Endothelial cell of umbilical vein (primary cell): ENCODE data around the gene TTC9B. TPM values are rescaled to one million over a fixed set of nuclear protein-coding genes. Genes with fewer than 3 reads are reported as not detected.

ENCODE experiments used
- BruUV-seq: library from RNA; stranded (reverse); fragments of 400-500 nt; replicated peaks from 2 replicates; lab custom pipeline; 2021; lab: Mats Ljungman, UMichigan
- CTCF ChIA-PET: fragments of 300-600, 350-600 bp; sonication (Branson Sonifier 250); formaldehyde crosslinking; loops from one replicate; lab custom pipeline; 2021; ENCODE audit warnings: antibody characterized with exemption, inconsistent platforms; lab: Charles Lee
- POLR2A ChIA-PET: fragments of 300-600, 350-600 bp; sonication (Branson Sonifier 250); formaldehyde crosslinking; loops from one replicate; lab custom pipeline; 2021; ENCODE audit warnings: antibody characterized with exemption, inconsistent platforms; lab: Charles Lee
- DNase-seq: peaks from one replicate; pipeline ENCODE4 v3.0.0-alpha.2; 2011; ENCODE audit warnings: low read depth, low spot score
- FAIRE-seq: peaks from 2 replicates; lab custom pipeline; 2011; peaks lifted over from hg19 to GRCh38; lab: Jason Lieb, UNC
- H2AFZ ChIP-seq: 2 replicates; pipeline ENCODE4 v1.6.0; 2012; ENCODE audit warnings: low read depth, low read length, control low read depth, inconsistent platforms
- H3K27ac ChIP-seq: 2 replicates; pipeline ENCODE4 v1.5.1; 2011; ENCODE audit warnings: low read depth, mild to moderate bottlenecking, control low read depth, low read length, moderate library complexity; ENCODE audit not compliant: insufficient read depth
- H3K27me3 ChIP-seq, 2 experiments: 2 replicates each; pipeline versions ENCODE4 v1.6.0 to v1.6.1; 2011; ENCODE audit warnings: low read length in 2 of 2, mixed read lengths in 1 of 2; ENCODE audit not compliant: control insufficient read depth in 2 of 2, insufficient read depth in 2 of 2
- H3K36me3 ChIP-seq, 2 experiments: 2 replicates in 1 of 2; 3 replicates in 1 of 2; pipeline ENCODE4 v1.5.1; 2011; ENCODE audit warnings: low read length in 2 of 2, mild to moderate bottlenecking in 1 of 2, moderate library complexity in 1 of 2; ENCODE audit not compliant: control insufficient read depth in 2 of 2, insufficient read depth in 2 of 2; ENCODE audit errors: extremely low read depth in 1 of 2
- H3K4me1 ChIP-seq: 3 replicates; pipeline ENCODE4 v1.5.1; 2011; ENCODE audit warnings: mild to moderate bottlenecking, low read length; ENCODE audit not compliant: control insufficient read depth, insufficient read depth; ENCODE audit errors: extremely low read depth
- H3K4me2 ChIP-seq: 2 replicates; pipeline ENCODE4 v1.6.1; 2011; ENCODE audit warnings: low read length, control low read depth, mixed read lengths; ENCODE audit not compliant: insufficient read depth
- H3K4me3 ChIP-seq, 3 experiments: fragments of 200-600 bp in 1 of 3; sonication (generic), shearing (Covaris generic) in 1 of 3; replicated peaks in 1 of 3; 2 replicates each; pipeline ENCODE4 v1.5.1; 2011 to 2016; ENCODE audit warnings: control low read depth in 3 of 3, low read length in 3 of 3, mild to moderate bottlenecking in 2 of 3, inconsistent platforms in 1 of 3, low read depth in 1 of 3, moderate library complexity in 1 of 3; ENCODE audit not compliant: insufficient read depth in 1 of 3
- H3K79me2 ChIP-seq: 2 replicates; pipeline ENCODE4 v1.6.0; 2012; ENCODE audit warnings: low read length, inconsistent platforms; ENCODE audit not compliant: control insufficient read depth, insufficient read depth
- H3K9ac ChIP-seq: replicated peaks from 2 replicates; pipeline ENCODE3; 2011; ENCODE audit warnings: low read length, control low read depth; ENCODE audit not compliant: insufficient read depth; ENCODE audit errors: extremely low read depth
- H3K9me1 ChIP-seq: replicated peaks from 3 replicates; pipeline ENCODE4 v1.6.0; 2011; ENCODE audit warnings: mild to moderate bottlenecking, low read length; ENCODE audit not compliant: control insufficient read depth, insufficient read depth; ENCODE audit errors: extremely low read depth
- H3K9me3 ChIP-seq: replicated peaks from 2 replicates; pipeline ENCODE4 v1.5.1; 2012; ENCODE audit warnings: low read length, inconsistent platforms; ENCODE audit not compliant: control insufficient read depth, insufficient read depth
- H4K20me1 ChIP-seq: replicated peaks from 2 replicates; pipeline ENCODE3; 2011; ENCODE audit warnings: mild to moderate bottlenecking, low read length; ENCODE audit not compliant: control insufficient read depth, insufficient read depth; ENCODE audit errors: extremely low read depth
- EZH2 ChIP-seq: IDR thresholded peaks from 2 replicates; pipeline ENCODE4 v1.6.1; 2012; ENCODE audit warnings: borderline replicate concordance, low read depth, mild to moderate bottlenecking, moderate library complexity, low read length, inconsistent platforms; ENCODE audit not compliant: severe bottlenecking
- FOS ChIP-seq: IDR thresholded peaks from 2 replicates; pipeline ENCODE4 v1.6.1; 2011; ENCODE audit warnings: mild to moderate bottlenecking, low read length, moderate library complexity, borderline replicate concordance; ENCODE audit not compliant: insufficient read depth
- GATA2 ChIP-seq: IDR thresholded peaks from 2 replicates; pipeline ENCODE4 v1.7.0; 2011; ENCODE audit warnings: low read depth, mild to moderate bottlenecking, moderate library complexity, mixed read lengths, low read length; ENCODE audit not compliant: insufficient read length, insufficient read depth
- JUN ChIP-seq: IDR thresholded peaks from 2 replicates; pipeline ENCODE4 v1.6.1; 2011; ENCODE audit warnings: borderline replicate concordance, low read depth; ENCODE audit not compliant: insufficient read length, insufficient read depth
- MYC ChIP-seq: IDR thresholded peaks from one replicate; pipeline ENCODE4 v1.6.1; 2011; ENCODE audit warnings: mild to moderate bottlenecking, low read depth, low read length
- POLR2A ChIP-seq: IDR thresholded peaks from 2 replicates; pipeline ENCODE4 v1.6.1; 2012; ENCODE audit warnings: low read depth, mild to moderate bottlenecking, control low read depth, low read length
- POLR2AphosphoS5 ChIP-seq: IDR thresholded peaks from 2 replicates; pipeline ENCODE4 v1.6.1; 2012; ENCODE audit warnings: low read depth, mild to moderate bottlenecking, control low read depth, low read length, moderate library complexity; ENCODE audit not compliant: insufficient read depth
- dilution Hi-C: fragments of 300-500 bp; cut with MboI; formaldehyde crosslinking; loops from one replicate; pipeline ENCODE4 v1.15.0; 2019; ENCODE audit warnings: low sequenced_read_pairs; ENCODE audit not compliant: extremely low pct_ligation_motif_present
- intact Hi-C: fragments of 100-400 bp; cut with micrococcal nuclease; formaldehyde crosslinking; loops from one replicate; pipeline ENCODE4 v1.10.0; 2022
- polyA plus RNA-seq, 4 experiments: library from polyadenylated mRNA; depleted of rRNA in 3 of 4; stranded (reverse) in 3 of 4; unstranded in 1 of 4; fragments of >200 nt; gene quantifications; 2 replicates each; pipeline versions ENCODE4 v1.2.1 to v1.2.3, GENCODE V29; 2011 to 2012; ENCODE audit warnings: missing spikeins in 1 of 4
- total RNA-seq: library from RNA; stranded (reverse); gene quantifications from 2 replicates; pipeline ENCODE4 v1.2.3, GENCODE V29; 2021
- TF ChIP-seq, protein P1 (sequence below): IDR thresholded peaks from 2 replicates; pipeline ENCODE4 v1.6.1; 2011; ENCODE audit not compliant: insufficient read depth, insufficient read length
- TF ChIP-seq, protein P2 (sequence below), 2 donors: IDR thresholded peaks; 1 replicate in 1 of 2; 2 replicates in 1 of 2; pipeline ENCODE4 v1.5.1; 2011; ENCODE audit warnings: low read length in 2 of 2, mild to moderate bottlenecking in 2 of 2, moderate library complexity in 2 of 2, control low read depth in 1 of 2, inconsistent platforms in 1 of 2, low read depth in 1 of 2; ENCODE audit not compliant: insufficient read depth in 1 of 2; ENCODE audit errors: extremely low read depth in 1 of 2

TTC9B gene
- total and polyA plus RNA-seq, 2 donors (not counting 3 experiments of a cell fraction or from before 2014, with no cell fraction given), result not detected

DNA sequence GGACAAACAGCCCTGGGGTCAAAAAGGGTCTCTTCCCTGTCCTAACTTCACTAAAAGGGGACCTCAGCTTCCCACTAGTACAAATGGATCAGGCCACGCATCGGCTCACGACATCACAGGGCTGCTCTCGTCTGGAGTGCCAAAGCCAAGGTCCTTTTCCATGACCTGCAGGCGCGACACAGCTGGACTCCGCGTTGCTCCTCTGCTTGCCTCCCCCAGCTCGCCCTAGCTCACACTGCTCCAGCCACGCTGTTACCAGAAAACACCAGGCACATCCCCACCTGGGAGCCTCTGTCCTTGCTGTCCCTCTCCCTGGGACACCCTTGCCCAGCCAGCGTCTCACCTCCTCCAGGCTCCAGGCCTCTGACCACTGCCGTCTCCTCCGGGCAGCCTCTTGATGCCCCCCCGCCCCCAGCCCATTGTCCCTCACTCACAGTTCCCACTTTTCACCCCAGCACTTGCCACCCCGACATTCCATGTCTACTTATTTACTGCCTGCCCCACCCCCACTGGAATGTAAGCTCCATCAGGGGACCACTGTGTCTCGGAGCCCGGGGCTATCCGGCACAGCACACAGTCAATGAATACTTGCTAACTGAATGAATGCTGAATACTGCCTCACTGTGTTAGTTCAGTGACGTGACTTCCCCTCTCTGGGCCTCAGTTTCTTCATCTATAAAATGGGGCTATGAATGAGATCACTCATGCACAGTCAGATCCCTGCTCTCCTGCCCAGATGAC lies 46.3 kb upstream of the TTC9B start:
- Histone ChIP-seq H3K9me1 (no peaks in the 10 kb centered on the region), H3K9ac (no peak overlapping the region), H3K79me2 (peaks cover 33% of the 10 kb centered on the region), H3K27ac (no peak overlapping the region), H3K4me3 (no peak overlapping the region), H3K27me3 (no peaks in the 10 kb centered on the region), H2AFZ (no peak overlapping the region), H4K20me1 (no peaks in the 10 kb centered on the region), H3K4me2 (no peak overlapping the region), H3K4me1 (no peaks in the 10 kb centered on the region), H3K36me3 (peaks cover 2 to 9% of the 10 kb centered on the region in 2 experiments), H3K9me3 (no peaks in the 10 kb centered on the region)
- DNase-seq (no peak), FAIRE-seq (no peak)
- TF ChIP-seq POLR2A (no peak), MYC (no peak), GATA2 (no peak), FOS (no peak), EZH2 (no peak), POLR2AphosphoS5 (no peak), JUN (no peak)
- TF ChIP-seq, protein P1, sequence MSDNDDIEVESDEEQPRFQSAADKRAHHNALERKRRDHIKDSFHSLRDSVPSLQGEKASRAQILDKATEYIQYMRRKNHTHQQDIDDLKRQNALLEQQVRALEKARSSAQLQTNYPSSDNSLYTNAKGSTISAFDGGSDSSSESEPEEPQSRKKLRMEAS, result no peak
- TF ChIP-seq, protein P2, sequence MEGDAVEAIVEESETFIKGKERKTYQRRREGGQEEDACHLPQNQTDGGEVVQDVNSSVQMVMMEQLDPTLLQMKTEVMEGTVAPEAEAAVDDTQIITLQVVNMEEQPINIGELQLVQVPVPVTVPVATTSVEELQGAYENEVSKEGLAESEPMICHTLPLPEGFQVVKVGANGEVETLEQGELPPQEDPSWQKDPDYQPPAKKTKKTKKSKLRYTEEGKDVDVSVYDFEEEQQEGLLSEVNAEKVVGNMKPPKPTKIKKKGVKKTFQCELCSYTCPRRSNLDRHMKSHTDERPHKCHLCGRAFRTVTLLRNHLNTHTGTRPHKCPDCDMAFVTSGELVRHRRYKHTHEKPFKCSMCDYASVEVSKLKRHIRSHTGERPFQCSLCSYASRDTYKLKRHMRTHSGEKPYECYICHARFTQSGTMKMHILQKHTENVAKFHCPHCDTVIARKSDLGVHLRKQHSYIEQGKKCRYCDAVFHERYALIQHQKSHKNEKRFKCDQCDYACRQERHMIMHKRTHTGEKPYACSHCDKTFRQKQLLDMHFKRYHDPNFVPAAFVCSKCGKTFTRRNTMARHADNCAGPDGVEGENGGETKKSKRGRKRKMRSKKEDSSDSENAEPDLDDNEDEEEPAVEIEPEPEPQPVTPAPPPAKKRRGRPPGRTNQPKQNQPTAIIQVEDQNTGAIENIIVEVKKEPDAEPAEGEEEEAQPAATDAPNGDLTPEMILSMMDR (IDR thresholded peaks at IDR 0.05; ENCODE audit: extremely low read depth in 1 of 2, insufficient read depth in 1 of 2, low read depth in 1 of 2, low read length in 2 of 2), result no peak
- dilution Hi-C loops, result no loop called here
- no TSS peak for BruUV-seq
- ChIA-PET POLR2A (no interaction called here), CTCF (interaction anchor here (1.1 to 1.5 kb wide), 2 partner anchors 15 to 18 kb away, joined by 3 to 4 read pairs; no protein-coding TSS in a partner anchor)
- intact Hi-C loops, result no loop called here
